Measurements from ENCODE around the gene POC5. TPM values are rescaled to one million over a fixed set of nuclear protein-coding genes. Genes with fewer than 3 reads are reported as not detected.
"Not testable (repeated sequence)": the region's sequence is repeated elsewhere in the genome, so short reads cannot be mapped to it uniquely, and the experiment has no call there.

POC5 gene
- total RNA-seq, 1 experiment from 2014 or later = 48.0 TPM

GRCh38 chr5:75712091-75712490 is 5.1 kb downstream of the POC5 start:
- no peak overlapping the region for H3K27ac ChIP-seq (ENCODE audit: low read length)
- H3K79me2 ChIP-seq (ENCODE audit: low read length) = peaks cover 90% of the 10 kb centered on the region
- H3K4me3 ChIP-seq (ENCODE audit: low read length) = no peak overlapping the region
- no peak for DNase-seq
- no peak overlapping the region for H3K4me2 ChIP-seq (ENCODE audit: low read depth, low read length, poor library complexity, severe bottlenecking)
- H3K9me2 ChIP-seq (replicated peaks; ENCODE audit: insufficient read depth, low read length) = no peaks in the 10 kb centered on the region
- no peaks in the 10 kb centered on the region for H3K9me3 ChIP-seq (ENCODE audit: low read length)
- no peak overlapping the region for H3K9ac ChIP-seq (ENCODE audit: low read length)
- H3K27me3 ChIP-seq (ENCODE audit: low read length) = no peaks in the 10 kb centered on the region
- peaks cover 9% of the 10 kb centered on the region for H3K4me1 ChIP-seq (ENCODE audit: low read length)
- no peaks in the 10 kb centered on the region for H4K20me1 ChIP-seq (ENCODE audit: insufficient read depth, low read depth, low read length)
- H2AFZ ChIP-seq (ENCODE audit: low read length) = no peak overlapping the region
- H3K36me3 ChIP-seq (ENCODE audit: insufficient read depth, low read length) = peaks cover 34% of the 10 kb centered on the region

GRCh38 chr5:75711151-75711550 is 6.1 kb downstream of the POC5 start:
- peaks cover 39% of the 10 kb centered on the region for H3K36me3 ChIP-seq (ENCODE audit: insufficient read depth, low read length)
- H3K79me2 ChIP-seq (ENCODE audit: low read length) = peaks cover 86% of the 10 kb centered on the region

GRCh38 chr5:75710637-75711036 is 6.6 kb downstream of the POC5 start:
- Histone ChIP-seq H3K9ac (ENCODE audit: low read length) (no peak overlapping the region), H2AFZ (ENCODE audit: low read length) (no peak overlapping the region), H4K20me1 (ENCODE audit: insufficient read depth, low read depth, low read length) (no peaks in the 10 kb centered on the region), H3K4me1 (ENCODE audit: low read length) (peaks cover 4% of the 10 kb centered on the region), H3K4me3 (ENCODE audit: low read length) (no peak overlapping the region), H3K9me3 (ENCODE audit: low read length) (no peaks in the 10 kb centered on the region), H3K4me2 (ENCODE audit: low read depth, low read length, poor library complexity, severe bottlenecking) (no peak overlapping the region), H3K27ac (ENCODE audit: low read length) (no peak overlapping the region), H3K27me3 (ENCODE audit: low read length) (no peaks in the 10 kb centered on the region), H3K79me2 (ENCODE audit: low read length) (peaks cover 81% of the 10 kb centered on the region), H3K36me3 (ENCODE audit: insufficient read depth, low read length) (peaks cover 39% of the 10 kb centered on the region), H3K9me2 (replicated peaks; ENCODE audit: insufficient read depth, low read length) (no peaks in the 10 kb centered on the region)
- DNase-seq = no peak

More at GRCh38 chr5:75711151-75711550, 6.1 kb downstream of the POC5 start:
- Histone ChIP-seq H4K20me1 (ENCODE audit: insufficient read depth, low read depth, low read length) (no peaks in the 10 kb centered on the region), H3K4me1 (ENCODE audit: low read length) (peaks cover 9% of the 10 kb centered on the region), H3K9me2 (replicated peaks; ENCODE audit: insufficient read depth, low read length) (no peaks in the 10 kb centered on the region), H3K9ac (ENCODE audit: low read length) (no peak overlapping the region), H3K4me3 (ENCODE audit: low read length) (no peak overlapping the region), H2AFZ (ENCODE audit: low read length) (no peak overlapping the region), H3K9me3 (ENCODE audit: low read length) (no peaks in the 10 kb centered on the region), H3K27ac (ENCODE audit: low read length) (no peak overlapping the region), H3K4me2 (ENCODE audit: low read depth, low read length, poor library complexity, severe bottlenecking) (no peak overlapping the region), H3K27me3 (ENCODE audit: low read length) (no peaks in the 10 kb centered on the region)
- no peak for DNase-seq

GRCh38 chr5:75707911-75708509 is 9.2 kb downstream of the POC5 start:
- peaks cover 57% of the 10 kb centered on the region for H3K79me2 ChIP-seq (ENCODE audit: low read length)
- H3K4me3 ChIP-seq (ENCODE audit: low read length) = no peak overlapping the region
- H3K9me3 ChIP-seq (ENCODE audit: low read length) = no peaks in the 10 kb centered on the region
- H3K36me3 ChIP-seq (ENCODE audit: insufficient read depth, low read length) = peaks cover 48% of the 10 kb centered on the region
- DNase-seq = no peak
- H3K4me2 ChIP-seq (ENCODE audit: low read depth, low read length, poor library complexity, severe bottlenecking) = no peak overlapping the region
- no peaks in the 10 kb centered on the region for H3K9me2 ChIP-seq (replicated peaks; ENCODE audit: insufficient read depth, low read length)
- H3K27ac ChIP-seq (ENCODE audit: low read length) = no peak overlapping the region
- no peak overlapping the region for H2AFZ ChIP-seq (ENCODE audit: low read length)
- H3K4me1 ChIP-seq (ENCODE audit: low read length) = no peaks in the 10 kb centered on the region
- H3K9ac ChIP-seq (ENCODE audit: low read length) = no peak overlapping the region
- H4K20me1 ChIP-seq (ENCODE audit: insufficient read depth, low read depth, low read length) = no peaks in the 10 kb centered on the region
- no peaks in the 10 kb centered on the region for H3K27me3 ChIP-seq (ENCODE audit: low read length)

- no peak overlapping the region for H3K9ac ChIP-seq (ENCODE audit: low read length)
These were observed 10.5 kb downstream of the POC5 start for GRCh38 chr5:75706775-75707174.

GRCh38 chr5:75706016-75706415 is 11.2 kb downstream of the POC5 start:
- Histone ChIP-seq H3K4me1 (ENCODE audit: low read length) (no peaks in the 10 kb centered on the region), H4K20me1 (ENCODE audit: insufficient read depth, low read depth, low read length) (no peaks in the 10 kb centered on the region), H3K79me2 (ENCODE audit: low read length) (peaks cover 51% of the 10 kb centered on the region), H3K9me2 (replicated peaks; ENCODE audit: insufficient read depth, low read length) (no peaks in the 10 kb centered on the region), H2AFZ (ENCODE audit: low read length) (no peak overlapping the region), H3K27ac (ENCODE audit: low read length) (no peak overlapping the region), H3K36me3 (ENCODE audit: insufficient read depth, low read length) (peaks cover 50% of the 10 kb centered on the region), H3K9ac (ENCODE audit: low read length) (no peak overlapping the region), H3K4me2 (ENCODE audit: low read depth, low read length, poor library complexity, severe bottlenecking) (no peak overlapping the region), H3K27me3 (ENCODE audit: low read length) (no peaks in the 10 kb centered on the region), H3K4me3 (ENCODE audit: low read length) (no peak overlapping the region), H3K9me3 (ENCODE audit: low read length) (no peaks in the 10 kb centered on the region)
- DNase-seq = no peak

More at GRCh38 chr5:75706775-75707174, 10.5 kb downstream of the POC5 start:
- Histone ChIP-seq H3K4me3 (ENCODE audit: low read length) (no peak overlapping the region), H3K9me2 (replicated peaks; ENCODE audit: insufficient read depth, low read length) (no peaks in the 10 kb centered on the region), H3K4me1 (ENCODE audit: low read length) (no peaks in the 10 kb centered on the region), H3K27me3 (ENCODE audit: low read length) (no peaks in the 10 kb centered on the region), H3K79me2 (ENCODE audit: low read length) (peaks cover 56% of the 10 kb centered on the region), H3K9me3 (ENCODE audit: low read length) (no peaks in the 10 kb centered on the region), H3K36me3 (ENCODE audit: insufficient read depth, low read length) (peaks cover 51% of the 10 kb centered on the region), H4K20me1 (ENCODE audit: insufficient read depth, low read depth, low read length) (no peaks in the 10 kb centered on the region), H2AFZ (ENCODE audit: low read length) (no peak overlapping the region), H3K27ac (ENCODE audit: low read length) (no peak overlapping the region), H3K4me2 (ENCODE audit: low read depth, low read length, poor library complexity, severe bottlenecking) (no peak overlapping the region)
- DNase-seq = no peak

- H3K79me2 ChIP-seq (ENCODE audit: low read length) = peaks cover 16% of the 10 kb centered on the region
- H3K9ac ChIP-seq (ENCODE audit: low read length) = no peak overlapping the region
- no peak overlapping the region for H2AFZ ChIP-seq (ENCODE audit: low read length)
- H3K9me2 ChIP-seq (replicated peaks; ENCODE audit: insufficient read depth, low read length) = no peaks in the 10 kb centered on the region
- H3K36me3 ChIP-seq (ENCODE audit: insufficient read depth, low read length) = peaks cover 32% of the 10 kb centered on the region
- H3K27me3 ChIP-seq (ENCODE audit: low read length) = no peaks in the 10 kb centered on the region
- no peak overlapping the region for H3K4me2 ChIP-seq (ENCODE audit: low read depth, low read length, poor library complexity, severe bottlenecking)
- no peak overlapping the region for H3K27ac ChIP-seq (ENCODE audit: low read length)
- no peaks in the 10 kb centered on the region for H3K4me1 ChIP-seq (ENCODE audit: low read length)
- no peaks in the 10 kb centered on the region for H3K9me3 ChIP-seq (ENCODE audit: low read length)
- no peaks in the 10 kb centered on the region for H4K20me1 ChIP-seq (ENCODE audit: insufficient read depth, low read depth, low read length)
- no peak for DNase-seq
- H3K4me3 ChIP-seq (ENCODE audit: low read length) = no peak overlapping the region
These were observed 15.4 kb downstream of the POC5 start for GRCh38 chr5:75701856-75702255.

GRCh38 chr5:75695472-75696351 is 21.5 kb downstream of the POC5 start:
- not testable (repeated sequence) for H2AFZ ChIP-seq (ENCODE audit: low read length); H3K9ac ChIP-seq (ENCODE audit: low read length); H3K4me3 ChIP-seq (ENCODE audit: low read length); H3K27ac ChIP-seq (ENCODE audit: low read length); H3K9me3 ChIP-seq (ENCODE audit: low read length); H3K79me2 ChIP-seq (ENCODE audit: low read length); DNase-seq; H3K9me2 ChIP-seq (replicated peaks; ENCODE audit: insufficient read depth, low read length); H3K4me1 ChIP-seq (ENCODE audit: low read length); H4K20me1 ChIP-seq (ENCODE audit: insufficient read depth, low read depth, low read length); H3K27me3 ChIP-seq (ENCODE audit: low read length); H3K4me2 ChIP-seq (ENCODE audit: low read depth, low read length, poor library complexity, severe bottlenecking)
- H3K36me3 ChIP-seq (ENCODE audit: insufficient read depth, low read length) = peaks cover 19% of the 10 kb centered on the region; the same call in 1 of the 2 replicates

Data from Karpas-422 (cell line).